HG02678 (cell line): ENCODE data around the gene RASGRP4.
A peak's percentile ranks its signal among the peaks of the same experiment; 100 is the strongest.
"Not testable (repeated sequence)": the region's sequence is repeated elsewhere in the genome, so short reads cannot be mapped to it uniquely, and the experiment has no call there.

ENCODE experiments used
- ATAC-seq: cut with Tn5 transposase; IDR thresholded peaks from one replicate; pipeline ENCODE4 v1.9.1; 2021; ENCODE audit warnings: mild to moderate bottlenecking, moderate library complexity; ENCODE audit not compliant: unreplicated experiment

Gene RASGRP4

DNA sequence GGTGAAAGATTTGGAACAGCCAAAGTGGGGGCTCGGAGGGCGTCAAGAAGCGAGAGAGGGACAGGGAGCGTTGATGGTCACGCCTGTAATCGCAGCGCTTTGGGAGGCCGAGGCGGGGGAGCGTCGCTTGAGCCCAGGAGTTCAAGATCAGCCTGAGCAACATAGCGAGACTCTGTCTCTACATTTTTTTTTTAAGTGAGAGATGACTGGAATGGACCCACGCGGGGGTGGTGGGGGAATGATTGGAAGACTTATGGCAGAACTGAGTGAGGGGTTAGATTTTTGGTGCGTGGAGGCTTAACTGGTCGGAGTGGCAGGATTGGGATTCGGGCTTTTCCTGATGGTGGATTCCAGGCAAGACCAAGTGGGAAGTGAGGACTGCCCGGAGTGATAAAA, 50.9 kb downstream of the RASGRP4 start:
- ATAC-seq = no peak

DNA sequence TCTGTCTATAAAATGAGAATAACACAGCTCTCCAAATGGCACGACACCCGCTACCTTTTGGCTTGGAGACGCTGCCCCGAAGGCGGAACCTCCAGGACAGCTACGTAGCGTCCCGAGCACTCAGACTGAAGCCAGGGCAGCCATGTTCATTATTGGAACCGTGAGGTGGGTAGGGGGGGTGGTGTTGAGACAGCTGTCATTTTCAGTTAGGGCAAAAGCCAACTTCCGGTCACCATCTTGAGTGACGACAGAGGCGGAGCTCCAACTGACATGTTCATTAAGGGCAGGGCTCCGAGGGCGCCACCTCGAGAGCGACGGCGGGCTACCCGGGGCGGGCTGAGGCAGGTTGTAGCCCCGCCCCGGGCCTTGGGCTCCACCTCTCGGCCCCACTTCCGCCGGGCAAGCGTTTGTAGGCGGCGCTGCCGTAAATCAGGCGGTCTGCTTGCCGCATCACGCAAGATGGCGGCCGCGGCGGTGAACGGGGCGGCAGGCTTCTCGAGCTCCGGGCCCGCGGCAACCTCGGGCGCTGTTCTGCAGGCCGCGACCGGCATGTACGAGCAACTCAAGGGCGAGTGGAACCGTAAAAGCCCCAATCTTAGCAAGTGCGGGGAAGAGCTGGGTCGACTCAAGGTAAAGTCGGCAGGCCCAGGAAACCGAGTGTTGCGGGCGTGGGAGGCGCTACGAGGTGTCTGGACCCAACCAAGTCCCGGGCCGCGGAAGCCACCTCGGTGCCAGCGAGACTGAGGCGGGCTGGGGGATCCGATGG, 51.5 kb downstream of the RASGRP4 start, which contains the start of gene PSMD8:
Gene PSMD8, plus strand, starts transcription at position 240 of the 766 bp plus-strand sequence. Its CDS starts 31 bp downstream, at position 271.
- ATAC-seq = peak; percentile 97

DNA sequence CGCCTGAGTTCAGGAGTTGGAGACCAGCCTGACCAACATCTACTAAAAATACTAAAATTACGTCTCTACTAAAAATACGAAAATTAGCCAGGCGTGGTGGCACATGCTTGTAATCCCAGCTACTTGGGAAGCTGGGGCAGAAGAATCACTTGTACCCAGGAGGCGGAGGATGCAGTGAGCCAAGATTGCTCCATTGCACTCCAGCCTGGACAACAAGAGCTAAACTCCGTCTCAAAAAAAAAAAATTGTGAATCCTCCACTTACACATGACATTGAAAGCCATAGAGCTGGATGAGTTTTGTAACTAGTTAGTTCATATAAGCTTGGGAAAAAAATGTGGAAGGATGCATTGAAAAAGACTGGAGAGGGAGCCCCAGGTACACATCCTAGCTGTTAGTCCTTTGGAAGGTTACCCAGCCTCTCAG, 52.1 kb downstream of the RASGRP4 start:
- ATAC-seq = no peak

DNA sequence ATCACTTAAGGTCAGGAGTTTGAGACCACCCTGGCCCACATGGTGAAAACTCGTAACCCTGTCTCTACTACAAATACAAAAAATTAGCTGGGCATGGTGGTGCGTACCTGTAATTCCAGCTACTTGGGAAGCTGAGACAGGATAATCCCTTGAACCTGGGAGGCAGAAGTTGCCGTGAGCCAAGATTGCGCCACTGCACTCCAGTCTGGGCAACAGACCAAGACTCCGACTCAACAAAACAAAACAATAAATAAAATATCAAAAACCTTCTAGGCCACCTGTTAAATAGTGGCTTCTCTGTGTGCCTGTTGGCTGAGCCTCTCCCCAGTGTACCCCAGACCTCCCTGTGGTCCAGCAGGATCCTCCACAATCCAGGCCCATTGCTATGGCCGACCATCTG, 54.9 kb downstream of the RASGRP4 start:
- no peak for ATAC-seq

DNA sequence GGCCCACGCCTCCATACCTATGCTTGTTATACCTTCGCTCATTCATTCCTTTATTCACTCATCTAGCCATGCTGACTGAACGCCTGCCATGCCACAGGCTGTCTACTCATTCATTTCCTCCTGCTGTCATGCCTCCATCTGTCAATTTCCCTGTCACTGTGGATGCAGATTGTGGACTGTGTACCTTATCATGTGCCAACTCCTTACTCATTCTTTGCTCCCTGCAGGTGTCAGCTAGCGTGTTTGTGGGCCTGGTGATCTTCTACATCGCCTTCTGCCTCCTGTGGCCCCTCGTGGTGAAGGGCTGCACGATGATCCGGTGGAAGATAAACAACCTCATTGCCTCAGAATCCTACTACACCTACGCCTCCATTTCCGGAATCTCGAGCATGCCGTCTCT, 55.7 kb downstream of the RASGRP4 start:
- no peak for ATAC-seq

DNA sequence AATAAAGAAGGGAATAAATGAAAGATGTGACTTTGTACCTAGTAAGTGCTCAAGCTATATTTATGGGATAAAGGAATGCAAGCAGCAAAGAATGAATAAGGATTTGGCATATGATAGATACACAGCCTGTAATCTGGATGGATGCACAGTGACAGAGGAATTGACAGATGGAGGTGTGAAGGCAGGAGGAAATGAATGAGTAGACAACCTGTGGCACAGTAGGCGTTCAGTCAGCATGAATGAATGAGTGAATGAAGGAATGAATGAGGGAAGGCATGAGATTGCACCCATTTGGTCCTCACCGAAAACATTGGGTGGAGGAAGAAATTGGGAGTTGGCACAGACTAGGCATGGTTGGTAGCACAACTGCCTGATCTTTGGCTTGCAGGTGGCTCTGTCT, 56.4 kb downstream of the RASGRP4 start:
- ATAC-seq = no peak

DNA sequence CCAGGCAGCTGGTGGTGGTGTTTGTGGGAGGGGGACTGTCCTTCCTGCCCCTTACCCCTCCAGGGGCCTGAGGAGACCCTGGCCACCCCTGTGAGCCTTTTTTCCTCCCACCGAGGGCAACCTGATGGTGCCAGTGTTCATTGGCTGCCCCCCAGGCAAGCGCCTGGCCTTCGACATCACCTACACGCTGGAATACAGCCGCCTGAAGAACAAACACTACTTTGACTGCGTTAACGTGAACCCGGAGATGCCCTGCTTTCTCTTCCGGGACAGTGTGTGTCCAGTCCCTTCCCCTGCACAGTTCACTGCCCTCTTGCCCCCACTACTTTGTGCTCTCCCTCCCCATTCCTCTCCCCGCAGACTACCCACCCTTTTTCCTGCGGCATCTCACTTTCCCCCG, 59.0 kb downstream of the RASGRP4 start:
- no peak for ATAC-seq

DNA sequence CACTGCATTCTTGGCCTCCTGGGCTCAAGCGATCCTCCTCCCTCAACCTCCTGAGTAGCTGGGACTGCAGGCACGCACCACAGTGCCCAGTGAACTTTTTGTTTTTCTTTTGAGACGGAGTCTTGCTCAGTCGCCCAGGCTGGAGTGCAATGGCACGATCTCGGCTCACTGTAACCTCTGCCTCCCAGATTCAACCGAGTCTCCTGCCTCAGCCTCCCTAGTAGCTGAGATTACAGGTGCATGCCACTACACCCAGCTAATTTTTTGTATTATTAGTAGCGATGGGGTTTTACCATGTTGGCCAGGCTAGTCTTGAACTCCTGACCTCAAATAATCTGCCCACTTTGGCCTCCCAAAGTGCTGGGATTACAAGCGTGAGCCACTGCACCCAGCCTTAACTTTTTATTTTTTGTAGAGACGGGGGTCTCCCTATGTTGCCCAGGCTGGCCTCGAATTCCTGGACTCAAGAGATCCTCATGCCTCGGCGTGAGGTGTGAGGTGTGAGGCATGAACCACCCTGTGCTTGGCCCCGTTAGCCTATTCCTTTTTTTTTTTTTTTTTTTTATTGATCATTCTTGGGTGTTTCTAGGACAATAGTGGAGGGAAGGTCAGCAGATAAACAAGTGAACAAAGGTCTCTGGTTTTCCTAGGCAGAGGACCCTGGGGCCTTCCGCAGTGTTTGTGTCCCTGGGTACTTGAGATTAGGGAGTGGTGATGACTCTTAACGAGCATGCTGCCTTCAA, 62.9 kb downstream of the RASGRP4 start:
- ATAC-seq = not testable (repeated sequence)

DNA sequence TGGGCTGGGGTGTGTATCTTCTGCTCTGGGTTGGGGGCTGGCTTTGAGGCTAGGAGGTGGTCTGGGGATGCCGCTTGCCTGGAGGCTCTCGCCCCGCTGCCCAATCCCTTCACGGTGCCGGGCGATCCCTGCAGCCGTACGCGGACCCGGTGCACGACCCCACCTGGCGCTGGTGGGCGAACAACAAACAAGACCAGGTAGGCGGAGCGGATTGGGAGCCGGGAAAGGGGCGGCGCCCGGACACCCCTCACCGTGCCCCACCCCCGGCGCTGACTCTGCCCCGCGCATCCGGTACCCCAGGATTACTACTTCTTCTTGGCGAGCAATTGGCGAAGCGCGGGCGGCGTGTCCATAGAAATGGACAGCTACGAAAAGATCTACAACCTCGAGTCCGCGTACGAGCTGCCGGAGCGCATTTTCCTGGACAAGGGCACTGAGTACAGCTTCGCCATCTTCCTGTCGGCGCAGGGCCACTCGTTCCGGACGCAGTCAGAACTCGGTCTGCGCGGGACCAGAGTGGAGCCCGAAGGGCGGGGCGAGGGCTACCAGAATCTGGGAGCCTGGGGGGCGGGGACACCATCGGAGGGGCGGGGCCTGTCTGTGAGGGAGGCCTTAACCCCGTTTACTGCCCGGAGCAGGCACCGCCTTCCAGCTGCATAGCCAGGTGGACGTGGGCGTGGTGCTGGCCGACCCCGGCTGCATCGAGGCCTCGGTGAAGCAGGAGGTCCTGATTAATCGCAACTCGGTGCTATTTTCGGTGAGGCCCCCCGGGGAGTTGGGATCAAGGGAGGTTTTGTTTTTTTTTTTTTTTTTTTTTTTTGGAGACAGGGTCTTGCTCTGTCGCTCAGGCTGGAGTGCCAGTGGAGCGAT, 63.7 kb downstream of the RASGRP4 start:
- ATAC-seq = peak; percentile 38

DNA sequence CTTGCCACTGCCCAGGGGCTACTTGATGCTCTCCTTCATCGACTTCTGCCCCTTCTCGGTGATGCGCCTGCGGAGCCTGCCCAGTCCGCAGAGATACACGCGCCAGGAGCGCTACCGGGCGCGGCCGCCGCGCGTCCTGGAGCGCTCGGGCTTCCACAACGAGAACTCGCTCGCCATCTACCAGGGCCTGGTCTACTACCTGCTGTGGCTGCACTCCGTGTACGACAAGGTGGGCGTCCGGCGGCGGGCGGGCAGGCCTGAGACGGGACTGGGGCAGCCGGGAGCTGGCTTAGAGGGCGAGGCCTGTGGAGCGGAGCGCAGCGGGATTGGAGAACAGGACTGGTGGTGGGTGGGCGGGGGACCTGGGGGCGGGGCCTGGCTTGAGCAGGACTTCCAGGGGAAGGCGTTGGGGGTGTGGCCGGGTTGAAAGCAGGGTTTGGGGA, 64.4 kb downstream of the RASGRP4 start:
- ATAC-seq = peak; percentile 64

DNA sequence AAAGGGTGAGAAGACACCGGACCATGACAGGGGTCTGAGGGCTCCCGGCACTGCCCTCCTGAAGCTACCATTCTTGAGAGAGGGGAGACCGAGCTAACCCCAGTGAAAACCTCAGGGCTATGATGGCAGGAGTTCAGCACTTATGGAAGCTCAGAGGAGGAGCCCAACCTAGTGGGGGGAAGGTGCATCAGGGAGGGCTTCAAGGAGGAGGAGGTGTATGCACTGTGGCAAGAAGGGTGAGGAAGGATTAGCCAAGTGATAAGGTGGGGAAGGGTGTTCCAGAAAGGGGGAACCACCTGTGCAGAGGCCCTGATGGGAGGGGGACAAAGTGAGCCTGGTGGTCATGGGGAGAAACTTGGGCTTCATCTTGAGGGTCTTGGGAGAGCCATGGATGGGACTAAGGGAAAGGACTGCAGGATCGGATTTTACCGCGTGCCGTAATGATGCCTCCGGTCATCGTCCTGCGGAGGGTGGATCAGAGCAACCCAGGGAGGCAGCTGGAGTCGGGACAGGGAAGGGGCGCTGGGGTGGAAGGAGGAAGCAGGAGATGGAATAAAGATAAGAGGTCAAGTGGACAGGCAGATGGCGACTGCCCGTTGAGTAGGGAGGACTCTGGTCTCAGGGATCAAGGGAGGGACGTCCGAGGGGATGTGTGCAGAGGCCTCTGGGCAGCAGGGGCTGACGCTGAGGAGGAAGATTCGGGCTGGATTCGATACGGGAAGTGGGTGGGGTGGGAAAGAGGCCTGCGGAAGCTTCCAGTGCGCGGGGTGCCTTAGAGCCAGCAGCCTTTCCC, 65.0 kb downstream of the RASGRP4 start:
- ATAC-seq = no peak

DNA sequence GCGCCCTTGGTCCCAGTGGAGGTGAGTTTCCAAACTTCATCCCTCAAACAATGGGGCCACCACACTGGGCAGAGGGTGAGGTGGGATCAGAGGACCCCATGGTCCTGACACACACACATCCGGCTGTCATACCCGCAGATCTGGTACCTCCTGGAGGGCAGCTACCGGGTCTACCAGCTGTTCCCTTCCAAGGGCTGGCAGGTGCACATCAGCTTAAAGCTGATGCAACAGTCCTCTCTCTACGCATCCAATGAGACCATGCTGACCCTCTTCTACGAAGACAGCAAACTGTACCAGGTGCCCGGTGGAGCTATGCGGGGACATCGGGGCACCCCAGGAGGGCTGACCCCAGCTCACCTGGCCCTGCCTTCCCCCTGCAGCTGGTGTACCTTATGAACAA, 65.7 kb downstream of the RASGRP4 start:
- no peak for ATAC-seq

DNA sequence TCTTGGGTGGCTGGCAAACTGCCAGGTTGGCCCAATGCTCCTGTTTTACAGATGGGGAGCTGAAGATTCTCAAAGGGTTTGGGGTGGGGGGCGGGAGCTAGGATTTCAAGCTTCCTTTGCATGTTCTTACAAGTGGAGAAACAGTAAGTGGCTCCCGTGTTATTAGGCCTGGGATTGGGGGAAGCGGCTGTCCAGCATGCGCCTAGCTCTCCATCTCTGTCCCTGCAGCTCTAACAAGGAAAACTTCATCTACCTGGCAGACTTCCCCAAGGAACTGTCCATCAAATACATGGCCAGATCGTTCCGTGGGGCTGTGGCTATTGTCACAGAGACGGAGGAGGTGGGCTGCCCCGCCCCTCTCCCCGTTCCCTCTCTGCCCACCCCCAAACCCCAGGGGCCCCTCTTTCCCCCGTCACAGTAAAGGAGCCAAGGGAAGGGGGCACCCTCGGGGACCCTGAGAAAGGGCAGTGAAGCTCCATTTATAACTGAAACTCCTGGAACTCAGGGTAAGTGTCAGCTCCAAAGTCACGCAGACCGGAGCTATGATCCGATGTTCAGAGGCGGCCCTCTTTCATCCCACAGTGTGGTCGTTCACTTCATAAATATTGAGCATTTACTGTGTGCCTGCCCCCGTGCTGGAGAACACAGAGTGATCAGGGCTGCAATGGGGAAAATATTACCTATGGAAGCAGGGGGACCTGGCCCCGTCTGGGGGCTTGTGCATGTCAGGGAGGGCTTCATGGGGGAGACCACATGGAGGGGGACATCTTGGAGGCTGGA, 66.6 kb downstream of the RASGRP4 start:
- no peak for ATAC-seq
